GM04503 (cell line): ENCODE data around the gene GPX3.
A peak's percentile ranks its signal among the peaks of the same experiment; 100 is the strongest.

Experiments
- DNase-seq: peaks from one replicate; pipeline ENCODE4 v3.0.0-alpha.2; 2012; ENCODE audit warnings: low read depth

GPX3 gene

GRCh38 chr5:151034422-151035379 lies 14.3 kb downstream of the GPX3 start:
- no peak for DNase-seq

GRCh38 chr5:151036556-151036955 lies 16.2 kb downstream of the GPX3 start:
- DNase-seq = no peak

DNA sequence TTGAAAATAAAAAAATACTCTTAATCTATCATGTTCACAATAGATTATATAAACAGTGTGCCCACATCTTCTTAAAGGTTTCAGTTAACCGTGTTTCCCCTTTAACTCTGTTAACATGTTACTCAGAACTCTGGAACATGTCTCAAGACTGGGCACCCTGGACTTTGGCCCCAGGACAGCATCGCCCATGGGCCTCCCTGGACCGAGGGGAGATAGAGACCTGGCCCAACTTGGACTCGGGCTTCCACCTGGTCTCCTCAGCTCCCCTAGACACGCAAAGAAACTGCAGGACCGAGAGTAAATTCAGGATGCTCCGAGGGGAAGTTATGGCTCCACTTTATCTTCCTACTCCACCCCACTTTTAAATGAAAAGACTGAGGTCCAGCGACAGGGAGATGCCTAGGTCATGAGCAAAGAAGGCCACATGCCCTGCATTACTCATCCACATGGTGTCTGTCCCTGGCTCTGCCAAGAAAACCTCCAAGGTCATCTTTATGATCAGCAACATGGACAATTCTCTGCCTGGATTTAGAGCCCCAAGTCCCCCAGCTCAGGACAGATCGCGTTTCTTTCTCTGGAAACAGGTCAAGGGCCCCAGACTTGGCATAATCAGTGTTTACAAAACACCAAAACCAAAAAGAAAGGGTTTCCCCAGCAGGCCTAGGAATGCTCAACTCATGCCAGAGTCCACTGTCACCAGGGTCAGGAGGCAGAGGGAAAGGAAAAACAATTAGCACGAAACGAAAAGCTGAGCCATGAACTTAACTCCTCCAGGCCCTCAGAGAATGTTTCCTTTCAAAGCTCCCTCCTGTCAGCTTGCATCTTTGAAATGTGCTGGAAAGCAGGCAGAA lies 17.4 kb downstream of the GPX3 start:
- DNase-seq = peak; percentile 84

- DNase-seq = no peak
Observed at GRCh38 chr5:151038412-151038745, 18.0 kb downstream of the GPX3 start.

DNA sequence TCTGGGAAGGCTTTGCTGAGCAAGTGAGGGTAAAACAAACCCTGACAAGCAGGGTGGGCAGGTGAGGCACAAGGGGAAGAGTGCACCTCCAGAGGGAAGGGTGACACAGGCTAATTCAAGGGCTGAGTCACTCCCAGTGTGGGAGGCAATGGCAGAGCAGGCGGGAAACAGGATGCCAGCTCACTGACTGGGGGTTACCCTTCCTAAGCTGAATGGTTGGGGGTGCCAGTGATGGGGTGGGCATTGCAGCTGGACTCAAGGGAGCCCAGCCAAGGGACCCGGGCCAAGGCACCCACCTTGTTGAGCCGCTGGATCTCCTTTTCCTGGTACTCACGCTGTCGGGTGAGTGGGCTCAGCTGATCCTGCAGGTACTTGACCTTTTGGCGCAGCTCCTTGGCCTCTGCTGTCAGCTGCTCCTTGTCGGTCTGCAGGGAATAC lies 18.4 kb downstream of the GPX3 start:
- DNase-seq = no peak

DNA sequence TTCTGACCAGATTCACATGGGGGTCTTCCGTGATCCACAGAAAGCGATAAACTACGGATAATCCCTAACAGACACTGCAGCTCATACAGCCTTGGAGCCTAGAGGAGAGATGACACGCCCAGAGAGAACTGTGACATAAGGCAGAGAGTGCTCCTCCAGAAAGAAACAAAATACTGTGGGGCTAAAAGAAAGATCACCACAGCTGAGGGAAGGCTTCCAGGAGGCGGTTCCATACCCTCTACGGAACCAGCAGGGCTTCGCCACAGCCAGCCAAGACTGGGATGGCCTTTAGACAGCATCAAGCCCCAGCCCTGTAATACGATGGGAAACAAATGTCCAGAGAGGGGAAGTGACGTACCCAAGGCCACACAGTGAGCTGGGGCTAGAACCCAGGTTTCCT lies 19.3 kb downstream of the GPX3 start:
- no peak for DNase-seq

DNA sequence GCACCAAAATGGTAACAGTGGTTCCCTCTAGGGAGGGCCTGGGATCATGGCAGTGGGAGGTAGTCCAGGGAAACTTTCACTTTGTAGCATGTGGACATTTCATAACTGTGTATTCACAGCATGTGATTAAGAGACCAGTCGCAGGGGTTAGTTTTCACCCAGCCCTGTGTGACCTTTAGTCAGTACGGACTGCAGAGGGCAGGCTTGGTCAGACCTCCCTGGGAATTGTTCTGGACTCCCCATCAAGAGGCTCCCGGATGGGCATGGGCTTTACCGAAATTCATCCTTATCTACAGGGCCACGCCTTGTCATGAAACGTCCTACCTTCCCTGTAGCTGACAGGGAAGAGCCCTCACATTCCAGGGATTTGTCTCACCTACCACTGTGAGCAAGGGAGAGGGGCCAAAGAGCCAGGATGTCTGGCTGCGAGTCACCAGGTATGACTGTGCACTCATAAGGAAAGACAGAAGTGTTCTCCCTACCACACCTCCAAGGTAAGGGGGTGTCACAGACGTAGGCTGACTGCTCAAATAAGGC lies 19.9 kb downstream of the GPX3 start:
- no peak for DNase-seq

- no peak for DNase-seq
Observed at GRCh38 chr5:151041577-151042268, 21.3 kb downstream of the GPX3 start.

DNA sequence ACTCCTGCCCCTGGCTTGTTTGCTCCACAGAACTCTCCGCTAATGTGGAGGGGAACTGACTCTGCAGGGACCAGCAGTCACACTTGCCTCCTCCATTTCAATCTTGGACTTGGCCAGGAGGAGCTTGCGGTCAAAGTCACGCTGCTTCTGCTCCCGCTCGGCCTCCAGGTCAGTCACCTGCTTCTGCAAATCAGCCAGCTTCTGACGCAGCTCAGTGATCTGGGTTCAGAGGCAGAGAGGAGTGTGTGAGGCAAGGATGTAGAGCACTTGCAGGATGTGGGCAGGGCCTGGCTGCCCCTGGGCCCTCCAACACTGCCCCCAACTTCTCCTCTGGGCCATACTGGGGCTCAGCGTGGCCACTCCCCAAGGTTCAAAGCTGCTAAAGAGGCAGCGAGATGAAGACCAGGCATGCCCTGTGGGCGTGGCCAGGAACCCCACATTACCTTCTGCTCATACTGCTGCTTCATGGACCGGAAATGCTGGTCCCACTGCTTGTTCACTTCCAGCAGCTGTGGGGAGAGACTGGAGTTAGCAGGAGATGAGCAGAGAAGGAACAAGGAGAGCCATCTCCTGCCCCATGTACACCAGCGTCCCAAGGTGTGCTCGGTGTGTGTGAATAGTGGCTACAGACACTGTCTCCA lies 22.2 kb downstream of the GPX3 start:
- no peak for DNase-seq

- DNase-seq = no peak
Observed at GRCh38 chr5:151047814-151048425, 27.5 kb downstream of the GPX3 start.

DNA sequence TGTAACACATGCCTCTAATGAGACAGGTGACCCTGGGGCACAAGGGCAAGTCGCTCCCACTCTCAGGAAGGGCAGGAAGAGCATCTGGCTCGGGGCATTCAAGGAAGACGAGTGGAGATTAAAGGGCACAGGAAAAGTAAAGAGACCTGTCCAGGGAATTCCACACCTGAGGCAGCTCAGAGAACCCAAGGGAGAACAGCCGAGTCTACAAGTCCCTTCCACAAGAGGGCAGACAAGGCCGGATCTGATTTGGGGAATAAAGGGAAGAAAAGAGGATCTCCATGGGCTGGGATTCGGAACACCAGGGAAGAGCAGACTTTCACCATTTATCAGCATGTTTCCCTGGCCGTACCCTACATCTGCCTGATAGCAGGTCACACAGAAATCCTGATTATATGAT lies 28.1 kb downstream of the GPX3 start:
- no peak for DNase-seq

GRCh38 chr5:151051066-151051930 lies 30.9 kb downstream of the GPX3 start:
- DNase-seq = no peak

DNA sequence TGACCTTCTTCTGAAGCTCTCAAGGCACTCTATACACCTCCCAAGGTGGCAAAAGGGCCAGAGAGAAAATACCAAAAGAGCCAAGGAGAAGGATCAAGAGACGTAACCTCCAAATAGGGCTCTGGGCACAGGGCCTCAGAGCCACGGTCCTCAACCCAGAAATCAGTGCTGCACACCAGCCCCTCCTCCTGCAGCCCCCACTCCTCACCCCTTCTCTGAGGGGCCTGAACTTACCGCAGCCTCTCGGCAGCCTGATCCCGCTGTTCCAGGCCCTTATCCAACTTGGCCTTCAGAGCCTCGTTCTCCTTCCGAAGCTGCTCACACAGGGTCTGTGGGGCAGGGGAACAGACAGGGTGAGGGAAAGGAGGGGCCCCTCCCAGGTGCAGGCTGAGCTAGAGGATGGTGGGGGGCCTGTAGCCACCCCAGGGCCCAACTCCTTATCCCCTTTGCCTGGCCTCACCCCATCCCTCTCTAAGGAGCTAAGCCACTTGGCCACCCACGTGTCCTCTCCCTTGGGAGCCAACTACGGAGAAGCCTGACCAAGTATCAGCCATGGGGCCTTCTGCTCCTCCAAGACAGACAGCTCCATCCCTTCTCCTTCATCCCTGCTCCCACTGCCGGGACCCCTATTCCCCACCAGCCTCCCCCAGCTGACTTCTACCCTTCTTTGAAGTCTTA lies 31.7 kb downstream of the GPX3 start:
- no peak for DNase-seq

DNA sequence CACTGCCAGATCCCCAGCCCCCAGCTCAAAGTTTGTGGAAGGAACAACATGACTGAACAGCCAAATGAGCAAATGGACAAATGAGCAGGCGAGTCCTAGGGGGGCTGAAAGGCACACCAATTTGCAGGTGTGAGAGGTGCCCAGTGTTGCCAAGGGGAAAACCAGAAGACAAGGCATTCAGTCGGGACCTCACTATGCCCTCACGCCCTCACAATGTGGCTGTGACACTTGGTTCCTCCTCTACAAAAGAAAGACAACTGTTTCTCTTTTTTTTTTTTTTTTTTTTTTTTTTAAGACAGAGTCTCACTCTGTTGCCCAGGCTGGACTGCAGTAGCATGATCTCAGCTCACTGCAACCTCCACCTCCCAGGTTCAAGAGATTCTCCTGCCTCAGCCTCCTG lies 32.4 kb downstream of the GPX3 start:
- DNase-seq = no peak

DNA sequence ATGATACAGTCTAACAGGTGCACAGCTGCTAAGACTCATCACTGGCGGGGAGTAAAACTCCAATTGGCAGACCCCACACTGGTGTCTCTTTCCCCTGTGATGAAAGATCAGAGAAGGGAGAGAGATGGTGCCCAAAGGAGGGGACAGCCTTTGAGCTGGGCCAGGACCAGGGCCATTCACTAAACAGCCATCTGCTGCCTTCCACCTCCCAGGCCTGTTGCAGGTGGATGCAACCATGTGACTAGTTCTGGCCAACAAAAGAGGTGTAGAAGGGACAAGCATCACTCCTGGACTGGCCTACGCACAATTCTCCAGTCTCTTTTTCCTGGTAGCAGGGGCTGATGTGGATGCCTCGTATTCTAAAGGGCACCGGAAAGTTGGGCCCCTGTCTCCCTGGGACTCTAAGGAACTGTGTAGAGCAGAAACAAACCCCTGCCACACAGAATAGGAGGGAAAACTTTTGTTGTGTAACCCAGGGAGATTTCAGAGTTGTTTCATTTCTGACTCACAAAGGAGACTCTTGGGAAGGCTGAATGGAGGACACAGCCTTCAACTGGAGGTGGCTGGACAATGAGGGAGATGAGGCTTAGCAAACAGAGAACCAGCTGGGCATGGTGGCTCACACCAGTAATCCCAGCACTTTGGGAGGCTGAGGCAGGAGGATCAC lies 33.5 kb downstream of the GPX3 start:
- DNase-seq = no peak

DNA sequence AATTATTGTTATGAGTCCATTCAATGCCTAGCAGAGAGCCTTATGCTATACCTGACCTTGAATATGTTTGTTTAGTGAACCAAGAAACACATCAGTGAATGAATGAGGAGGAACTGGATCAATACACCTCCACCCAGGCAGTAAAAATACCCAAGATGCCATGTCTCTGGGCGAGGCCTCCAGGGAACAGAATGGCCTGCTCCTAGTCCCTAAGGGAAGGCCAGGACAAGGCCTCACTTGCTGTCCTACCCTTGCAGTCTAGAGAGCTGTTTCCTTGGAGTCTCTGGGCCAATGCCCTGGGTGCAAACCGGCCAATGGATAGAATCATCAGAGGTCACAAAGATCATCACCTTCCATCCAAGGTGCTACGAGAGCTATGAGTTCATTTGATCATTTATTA lies 34.3 kb downstream of the GPX3 start:
- no peak for DNase-seq

- DNase-seq = no peak
Observed at GRCh38 chr5:151055336-151055735, 34.9 kb downstream of the GPX3 start.

- DNase-seq = no peak
Observed at GRCh38 chr5:151056379-151057325, 36.3 kb downstream of the GPX3 start.
